ENCODE measurements around the gene LIMS3. TPM values are rescaled to one million over a fixed set of nuclear protein-coding genes. Genes with fewer than 3 reads are reported as not detected.
"Not testable (repeated sequence)": the region's sequence is repeated elsewhere in the genome, so short reads cannot be mapped to it uniquely, and the experiment has no call there.

The LIMS3 gene, protein sequence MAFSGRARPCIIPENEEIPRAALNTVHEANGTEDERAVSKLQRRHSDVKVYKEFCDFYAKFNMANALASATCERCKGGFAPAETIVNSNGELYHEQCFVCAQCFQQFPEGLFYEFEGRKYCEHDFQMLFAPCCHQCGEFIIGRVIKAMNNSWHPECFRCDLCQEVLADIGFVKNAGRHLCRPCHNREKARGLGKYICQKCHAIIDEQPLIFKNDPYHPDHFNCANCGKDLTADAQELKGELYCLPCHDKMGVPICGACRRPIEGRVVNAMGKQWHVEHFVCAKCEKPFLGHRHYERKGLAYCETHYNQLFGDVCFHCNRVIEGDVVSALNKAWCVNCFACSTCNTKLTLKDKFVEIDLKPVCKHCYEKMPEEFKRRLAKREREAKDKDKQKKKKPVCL
- total RNA-seq, result 1.1 TPM

DNA sequence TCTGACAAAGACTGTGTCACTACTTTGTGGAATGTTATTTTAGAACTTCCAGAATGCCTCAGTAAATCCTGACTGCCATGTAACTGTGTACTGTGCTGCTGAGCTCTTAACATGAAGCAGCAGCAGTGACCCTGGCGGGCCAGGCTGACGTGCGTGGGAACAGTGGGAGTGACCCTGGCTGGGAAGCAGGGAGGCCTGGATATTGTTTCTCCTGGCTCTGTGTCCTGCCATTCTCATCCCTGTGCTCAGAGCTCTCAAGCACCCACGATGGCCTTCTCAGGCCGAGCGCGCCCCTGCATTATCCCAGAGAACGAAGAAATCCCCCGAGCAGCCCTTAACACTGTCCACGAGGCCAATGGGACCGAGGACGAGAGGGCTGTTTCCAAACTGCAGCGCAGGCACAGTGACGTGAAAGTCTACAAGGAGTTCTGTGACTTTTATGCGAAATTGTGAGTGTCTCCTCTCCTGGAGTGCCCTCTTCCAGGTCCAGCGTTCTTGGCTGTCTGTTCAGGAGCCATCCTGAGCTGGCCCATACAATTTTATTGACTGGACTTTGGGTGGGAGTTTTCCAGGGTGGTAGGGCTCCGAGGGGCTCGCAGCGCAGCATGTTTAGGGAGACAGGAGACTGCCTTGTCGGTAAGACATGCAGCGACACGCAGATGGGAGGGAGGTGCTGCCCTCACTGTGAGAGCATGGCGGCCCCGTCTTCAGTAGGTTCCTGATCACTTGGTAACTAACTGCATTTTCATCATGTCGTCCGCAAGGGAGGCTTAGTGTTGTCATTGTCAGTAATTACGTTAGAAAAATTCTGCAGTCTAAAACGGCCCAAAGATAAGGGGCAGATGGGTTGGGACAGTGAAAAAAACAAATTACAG is at the start of gene LIMS3:
LIMS3 (plus strand) TSS at position 227 of the 875 bp plus-strand sequence; CDS start at position 268, 41 bp downstream.
- not testable (repeated sequence) for DNase-seq (ENCODE audit: low spot score)

DNA sequence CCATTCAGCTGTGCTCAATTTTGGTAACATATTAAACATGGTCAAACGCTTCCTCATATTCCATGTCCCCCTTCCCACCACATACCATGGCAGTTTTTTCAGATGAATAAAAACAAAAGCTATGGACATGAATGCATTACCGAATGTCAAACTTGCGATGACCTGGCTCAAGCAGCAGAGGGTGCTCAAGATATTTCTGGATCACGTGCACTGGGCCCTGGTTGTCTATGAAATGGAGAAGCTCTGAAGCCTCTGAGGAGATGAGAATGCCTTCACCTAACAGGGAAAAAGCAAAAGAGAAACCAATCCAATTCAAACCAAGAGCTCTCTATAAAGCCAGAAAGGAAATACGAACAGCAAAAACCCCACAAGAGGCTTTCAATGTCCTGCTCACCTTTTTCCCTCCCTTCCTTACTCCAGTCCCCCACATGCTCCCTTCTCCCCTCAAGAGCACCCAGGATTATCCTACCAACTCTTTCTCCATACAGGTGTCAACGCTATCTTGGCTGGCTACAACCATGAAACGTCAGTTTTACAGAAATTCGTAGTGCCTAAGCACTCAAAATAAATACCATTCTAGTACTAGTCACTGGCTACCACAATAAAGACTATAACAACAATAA is 27.2 kb upstream of the LIMS3 start:
- not testable (repeated sequence) for DNase-seq (ENCODE audit: low spot score)

DNA sequence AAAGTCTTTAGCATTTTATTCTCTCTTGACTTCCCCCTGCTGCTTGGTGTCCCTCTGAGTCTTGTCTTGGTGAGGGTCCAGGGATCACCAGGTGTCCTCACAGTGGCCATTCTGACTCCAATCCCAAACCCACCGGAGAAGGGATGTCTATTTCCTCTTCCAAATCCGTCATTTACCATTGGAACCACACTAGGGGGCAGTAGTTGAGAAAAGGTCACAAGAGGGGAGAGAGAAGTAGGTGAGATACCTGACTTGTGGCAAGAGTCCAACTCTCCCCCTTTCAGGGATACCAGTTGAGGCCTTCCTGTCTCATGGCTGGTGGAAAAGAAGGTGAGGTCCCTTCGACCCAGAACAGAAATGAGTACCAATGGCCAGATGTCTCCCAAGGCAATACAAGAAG is 21.9 kb upstream of the LIMS3 start:
- not testable (repeated sequence) for DNase-seq (ENCODE audit: low spot score)

DNA sequence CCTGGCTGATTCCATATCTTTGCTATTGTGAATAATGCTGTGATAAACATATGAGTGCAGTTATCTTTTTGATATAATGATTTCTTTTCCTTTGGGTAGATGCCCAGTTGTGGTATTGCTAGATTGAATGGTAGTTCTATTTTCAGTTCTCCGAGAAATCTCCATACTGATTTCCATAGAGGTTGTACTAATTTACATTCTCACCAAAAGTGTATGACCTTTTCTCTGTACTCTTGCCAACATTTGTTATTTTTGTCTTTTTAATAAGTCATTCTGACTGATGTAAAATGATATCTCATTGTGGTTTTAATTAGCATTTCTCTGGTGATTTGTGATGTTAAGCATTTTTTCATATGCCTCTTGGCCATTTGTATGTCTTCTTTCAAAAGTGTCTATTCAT is 16.4 kb upstream of the LIMS3 start:
- DNase-seq (ENCODE audit: low spot score), result not testable (repeated sequence)

DNA sequence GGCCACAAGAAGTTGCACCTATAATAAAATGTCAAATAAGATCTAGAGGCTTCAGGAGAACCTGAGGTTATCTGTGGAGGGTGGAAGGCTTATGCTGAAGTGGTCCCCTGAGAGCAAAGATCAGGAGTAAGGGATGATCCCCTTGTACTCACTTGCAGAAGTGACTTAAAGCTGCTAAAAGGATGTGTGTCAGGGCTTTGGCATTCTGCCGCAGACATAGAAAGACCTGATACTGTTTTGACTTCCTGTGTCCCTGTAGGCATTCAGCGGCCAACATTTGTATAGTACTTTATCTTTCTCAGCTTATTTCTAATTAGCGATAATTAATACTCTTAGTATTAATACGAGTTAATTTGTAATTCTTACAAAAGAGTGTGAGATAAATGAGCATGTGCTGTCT is 10.1 kb upstream of the LIMS3 start:
- not testable (repeated sequence) for DNase-seq (ENCODE audit: low spot score)

DNA sequence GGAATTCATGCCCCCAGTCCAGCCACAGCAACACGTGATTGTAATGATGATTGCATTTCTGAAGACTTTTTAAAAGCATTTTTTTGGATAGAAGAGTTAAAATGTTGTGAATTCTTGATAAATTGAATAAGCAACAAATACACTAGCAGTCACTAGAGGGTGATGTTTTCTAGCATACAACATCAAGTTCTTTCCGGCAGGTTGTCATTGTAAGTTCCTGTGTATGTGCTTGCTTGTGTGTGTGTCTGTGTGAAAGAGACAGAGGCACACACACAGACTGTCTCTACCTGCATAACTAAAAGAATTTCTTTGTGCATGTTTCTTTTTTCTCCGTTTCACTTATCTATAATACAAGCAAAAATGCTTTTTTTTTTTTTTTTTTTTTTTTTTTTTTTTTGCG is 8.6 kb upstream of the LIMS3 start:
- not testable (repeated sequence) for DNase-seq (ENCODE audit: low spot score)

DNA sequence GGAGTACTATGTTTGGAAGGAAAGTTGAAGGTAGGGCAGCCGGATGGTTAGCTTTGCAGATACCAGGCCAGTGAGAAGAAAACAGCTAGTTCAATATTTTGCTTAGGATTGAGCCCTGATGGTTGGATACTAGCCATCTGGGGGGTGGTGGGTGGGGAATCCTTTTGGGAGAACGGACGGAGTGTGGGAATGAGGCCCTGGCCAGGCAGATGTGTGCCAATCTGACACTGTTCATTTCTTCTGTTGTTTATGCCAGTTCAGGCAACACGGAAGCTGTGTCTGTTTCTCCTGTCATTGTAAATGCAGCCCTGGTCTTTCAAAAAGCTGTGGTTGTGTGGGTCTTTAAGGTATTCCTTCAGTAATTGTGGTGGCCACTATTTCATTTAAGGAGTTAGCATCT is 7.5 kb upstream of the LIMS3 start:
- DNase-seq (ENCODE audit: low spot score), result not testable (repeated sequence)

DNA sequence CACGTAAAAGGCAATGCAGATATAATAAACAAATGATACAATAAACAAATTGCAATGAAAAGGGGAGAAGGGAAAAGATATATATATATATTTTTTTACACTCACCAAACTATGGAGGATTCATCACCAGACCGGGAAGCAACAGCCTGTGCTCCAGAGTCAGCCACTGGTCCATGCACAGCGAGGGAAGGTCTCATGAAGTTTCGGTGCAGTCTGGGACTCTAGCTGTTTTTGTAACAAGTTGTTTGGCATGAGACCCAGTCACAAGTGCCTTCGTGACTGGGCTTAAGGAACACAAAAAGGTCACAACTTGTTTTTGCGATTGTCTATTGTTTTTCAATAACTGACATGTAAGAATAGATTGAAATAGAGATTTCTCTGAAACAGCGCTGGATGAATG is 4.8 kb upstream of the LIMS3 start:
- DNase-seq (ENCODE audit: low spot score), result not testable (repeated sequence)

DNA sequence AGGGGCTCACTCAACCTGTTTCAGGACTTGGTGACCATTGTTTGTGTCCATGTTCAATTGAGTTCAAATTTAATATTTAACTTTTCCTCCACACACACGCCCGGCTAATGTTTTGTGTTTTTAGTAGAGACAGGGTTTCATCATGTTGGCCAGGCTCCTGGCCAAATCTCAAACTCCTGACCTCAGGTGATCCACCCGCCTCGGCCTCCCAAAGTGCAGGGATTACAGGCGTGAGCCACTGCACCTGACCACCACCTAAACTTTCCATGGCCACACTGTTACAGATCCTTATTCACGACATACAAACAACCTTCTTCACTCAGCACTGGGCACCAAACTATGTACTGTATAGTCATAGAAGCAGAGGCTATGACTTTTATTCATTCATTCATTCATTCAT is 4.3 kb upstream of the LIMS3 start:
- not testable (repeated sequence) for DNase-seq (ENCODE audit: low spot score)

DNA sequence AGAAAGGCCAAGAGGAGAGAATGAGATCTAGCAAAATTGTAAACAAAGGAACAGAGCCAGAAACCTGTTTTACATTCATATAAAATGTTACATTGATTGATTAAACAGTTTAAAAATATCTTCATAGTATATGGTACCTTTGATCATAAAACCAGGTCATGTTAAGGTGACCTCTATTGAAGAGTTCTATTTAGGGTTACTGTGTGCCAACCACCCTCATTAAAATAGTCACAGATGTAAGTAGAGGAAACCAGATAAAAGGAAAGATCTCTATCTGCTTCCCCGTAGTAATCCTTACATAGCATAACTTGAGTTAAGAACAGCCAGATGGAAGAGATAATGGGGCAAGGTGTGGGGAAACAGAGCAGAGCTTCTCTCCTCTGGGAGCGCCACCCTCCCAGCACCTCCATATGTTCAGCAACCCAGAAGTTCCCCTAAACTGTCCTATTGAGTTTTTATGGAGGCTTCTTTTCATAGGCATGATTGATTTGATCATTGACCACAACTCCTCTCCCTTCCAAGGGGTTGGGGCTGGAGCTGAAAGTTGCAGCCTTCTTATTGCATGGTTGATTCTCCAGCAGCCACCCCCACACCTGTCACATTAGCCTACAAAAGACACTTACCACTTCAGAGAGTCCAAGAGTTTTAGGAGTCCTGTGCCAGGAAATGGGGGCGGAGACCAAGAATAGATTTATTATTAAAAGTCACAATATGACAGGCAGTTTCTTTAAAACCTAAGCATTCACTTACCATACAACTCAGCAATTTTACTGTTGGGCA is 3.2 kb upstream of the LIMS3 start:
- not testable (repeated sequence) for DNase-seq (ENCODE audit: low spot score)

DNA sequence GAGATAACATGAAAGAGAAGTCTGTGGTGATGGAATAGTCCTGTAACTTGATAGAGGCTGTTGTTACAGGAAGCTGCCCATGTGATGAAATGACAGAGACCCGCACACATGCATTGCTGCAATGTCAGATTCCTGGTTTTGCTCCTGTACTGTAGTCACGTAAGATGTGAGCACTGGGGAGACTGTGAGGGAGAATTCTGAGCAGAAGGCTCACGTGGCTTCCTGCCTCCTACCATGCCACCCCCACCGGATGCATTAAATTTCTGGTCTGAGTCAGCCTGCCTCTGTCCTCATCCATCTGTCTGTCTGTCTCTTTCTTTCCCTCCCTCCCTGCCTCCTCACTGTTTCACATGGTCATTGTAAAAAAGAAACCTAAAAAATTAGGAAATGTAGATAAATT is 2.3 kb upstream of the LIMS3 start:
- not testable (repeated sequence) for DNase-seq (ENCODE audit: low spot score)

DNA sequence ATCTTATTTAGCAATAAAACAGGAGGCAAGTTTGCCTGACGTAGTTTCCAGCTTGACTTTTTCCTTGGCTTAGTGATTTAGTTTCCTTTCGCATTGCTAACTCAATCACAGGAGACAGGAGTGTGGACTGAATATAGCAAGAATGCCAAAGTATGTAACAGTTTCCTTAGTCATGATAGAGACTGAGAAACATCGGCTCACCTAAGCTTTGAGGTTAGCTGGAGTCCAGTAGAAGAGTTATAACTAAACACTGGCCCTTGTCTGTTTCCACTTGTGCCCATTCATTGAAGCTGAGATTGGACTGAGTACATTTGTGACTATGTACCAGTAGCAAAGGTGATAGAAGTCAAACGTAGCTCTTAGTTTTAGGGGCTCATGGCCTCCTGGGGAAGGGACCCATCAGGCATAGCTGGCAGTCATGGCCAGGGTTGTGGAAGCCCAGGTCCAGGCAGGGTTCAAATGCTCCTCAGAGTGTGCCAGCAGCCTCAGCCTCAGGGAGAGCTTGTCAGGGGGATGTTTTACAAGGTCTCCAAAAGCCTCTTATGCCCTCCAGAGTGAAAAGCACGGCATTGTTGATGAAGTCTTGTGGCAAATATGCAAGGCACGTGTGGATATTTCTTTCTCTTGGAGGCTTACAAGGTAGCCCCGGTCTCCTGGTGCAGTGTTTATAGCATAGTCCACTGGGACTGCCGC is 573 bp upstream of the LIMS3 start:
- not testable (repeated sequence) for DNase-seq (ENCODE audit: low spot score)

DNA sequence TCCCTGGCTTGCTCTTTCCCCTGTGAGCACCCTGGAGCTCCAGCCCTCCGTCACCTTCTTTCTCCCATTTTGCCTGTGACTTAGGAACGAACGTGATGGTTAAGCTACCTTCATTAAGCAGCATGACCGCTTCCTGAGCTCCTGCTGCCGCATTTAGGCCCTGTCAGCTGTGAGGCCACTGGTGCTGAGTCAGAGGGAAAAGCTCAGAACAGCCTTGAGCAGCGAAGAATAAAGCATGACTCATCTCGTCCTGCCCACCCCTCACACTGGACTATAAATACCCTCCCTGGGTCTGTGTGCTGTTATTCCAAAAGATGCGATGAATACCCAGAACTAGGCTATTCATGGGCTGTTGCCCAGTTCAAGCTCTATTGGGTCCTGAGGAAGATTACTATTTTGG is 7.3 kb downstream of the LIMS3 start:
- not testable (repeated sequence) for DNase-seq (ENCODE audit: low spot score)

DNA sequence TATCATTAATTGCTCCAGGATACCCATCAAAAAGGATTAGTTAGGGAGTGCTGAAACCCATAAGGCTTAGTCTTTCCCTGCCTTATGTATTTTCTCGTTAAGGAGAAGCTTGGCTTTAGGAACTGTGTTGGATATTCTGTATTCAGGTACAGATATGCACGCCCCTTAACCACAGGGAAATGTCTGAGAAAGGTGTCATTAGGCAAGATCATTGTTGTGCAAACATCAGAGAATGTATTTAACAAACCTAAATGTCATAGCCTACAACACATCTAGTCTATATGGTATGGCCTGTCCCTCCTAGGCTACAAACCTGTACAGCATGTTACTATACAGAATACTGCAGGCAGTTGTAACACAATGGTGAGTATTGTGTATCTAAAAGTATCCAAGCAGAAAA is 10.1 kb downstream of the LIMS3 start:
- DNase-seq (ENCODE audit: low spot score), result not testable (repeated sequence)

DNA sequence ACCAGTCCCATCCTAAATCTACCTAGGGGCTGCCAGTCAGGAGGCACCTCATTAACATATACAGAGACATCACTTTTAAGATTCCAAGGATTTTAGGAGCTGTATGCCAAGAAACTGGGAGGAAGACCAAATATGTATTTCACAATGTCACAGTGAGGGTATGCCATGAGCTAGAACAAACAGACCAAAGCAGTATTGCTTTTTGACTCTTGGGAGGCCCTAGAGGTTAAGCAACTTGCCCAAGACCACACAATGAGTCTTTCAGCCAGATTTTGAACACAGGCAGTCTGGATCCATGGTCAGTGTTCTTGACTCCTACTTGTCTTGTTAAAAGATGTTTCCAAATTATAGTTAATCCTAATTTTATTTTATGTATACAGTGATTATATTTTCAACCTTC is 12.3 kb downstream of the LIMS3 start:
- not testable (repeated sequence) for DNase-seq (ENCODE audit: low spot score)

DNA sequence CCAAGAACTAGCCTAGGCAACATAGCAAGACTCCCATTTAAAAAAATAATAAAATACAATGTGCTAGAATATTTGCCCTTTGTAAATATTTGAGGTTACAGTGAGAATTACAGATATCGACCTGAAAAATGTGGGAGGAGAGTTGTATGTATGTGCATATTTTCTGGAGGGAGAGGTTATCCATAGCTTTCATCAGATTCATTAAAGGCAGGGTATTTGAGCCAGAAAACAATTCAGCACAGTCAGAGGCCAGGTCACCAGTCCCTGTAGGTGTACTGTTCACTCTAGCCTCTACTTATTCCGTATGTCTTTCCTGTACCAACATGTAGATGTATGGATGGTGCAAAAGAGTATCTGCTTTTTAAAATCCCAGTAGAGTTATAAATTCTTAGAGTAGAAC is 15.4 kb downstream of the LIMS3 start:
- not testable (repeated sequence) for DNase-seq (ENCODE audit: low spot score)

DNA sequence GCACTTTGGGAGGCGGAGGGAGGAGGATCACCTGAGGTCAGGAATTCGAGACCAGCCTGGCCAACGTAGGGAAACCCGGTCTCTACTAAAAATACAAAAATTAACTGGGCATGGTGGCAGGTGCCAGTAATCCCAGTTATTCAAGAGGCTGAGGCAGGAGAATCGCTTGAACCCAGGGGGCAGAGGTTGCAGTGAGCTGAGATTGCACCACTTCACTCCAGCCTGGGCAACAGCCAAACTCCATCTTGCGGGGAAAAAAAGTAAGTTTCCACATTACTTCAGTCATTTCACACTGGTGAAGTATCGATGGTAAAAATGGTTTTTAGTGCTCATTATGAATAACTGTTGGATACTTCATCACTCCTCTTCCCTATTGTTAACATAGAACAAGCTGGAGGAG is 16.1 kb downstream of the LIMS3 start:
- DNase-seq (ENCODE audit: low spot score), result not testable (repeated sequence)

DNA sequence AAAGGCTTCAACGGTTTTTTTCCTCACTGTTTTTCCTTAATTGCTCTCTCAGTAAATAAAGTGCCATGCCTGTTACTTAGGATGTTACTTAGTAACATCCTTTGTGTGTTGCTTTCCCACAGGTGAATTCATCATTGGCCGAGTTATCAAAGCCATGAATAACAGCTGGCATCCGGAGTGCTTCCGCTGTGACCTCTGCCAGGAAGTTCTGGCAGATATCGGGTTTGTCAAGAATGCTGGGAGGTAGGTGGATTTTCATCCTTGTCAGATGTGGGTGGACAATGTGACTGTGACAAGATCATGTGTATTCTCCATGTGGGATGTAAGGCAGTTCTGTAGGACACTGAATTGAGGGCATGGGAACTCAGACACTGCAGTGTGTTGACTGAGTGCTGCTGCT is 17.3 kb downstream of the LIMS3 start:
- not testable (repeated sequence) for DNase-seq (ENCODE audit: low spot score)

DNA sequence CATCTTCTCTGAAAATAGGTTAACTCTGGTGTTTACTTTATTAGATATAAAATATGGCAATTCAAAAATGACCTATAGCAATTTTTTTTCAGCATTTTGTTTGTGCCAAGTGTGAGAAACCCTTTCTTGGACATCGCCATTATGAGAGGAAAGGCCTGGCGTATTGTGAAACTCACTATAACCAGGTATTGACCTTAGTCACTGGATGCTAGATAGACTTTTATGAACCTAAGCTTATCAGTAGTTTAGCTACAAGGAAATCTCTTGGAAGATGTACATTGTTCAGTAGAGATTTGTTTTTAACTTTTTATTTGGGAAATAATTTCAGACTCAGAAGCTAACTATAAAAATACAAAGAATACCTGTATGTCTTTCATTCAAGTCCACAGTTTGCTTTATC is 21.7 kb downstream of the LIMS3 start:
- DNase-seq (ENCODE audit: low spot score), result not testable (repeated sequence)

DNA sequence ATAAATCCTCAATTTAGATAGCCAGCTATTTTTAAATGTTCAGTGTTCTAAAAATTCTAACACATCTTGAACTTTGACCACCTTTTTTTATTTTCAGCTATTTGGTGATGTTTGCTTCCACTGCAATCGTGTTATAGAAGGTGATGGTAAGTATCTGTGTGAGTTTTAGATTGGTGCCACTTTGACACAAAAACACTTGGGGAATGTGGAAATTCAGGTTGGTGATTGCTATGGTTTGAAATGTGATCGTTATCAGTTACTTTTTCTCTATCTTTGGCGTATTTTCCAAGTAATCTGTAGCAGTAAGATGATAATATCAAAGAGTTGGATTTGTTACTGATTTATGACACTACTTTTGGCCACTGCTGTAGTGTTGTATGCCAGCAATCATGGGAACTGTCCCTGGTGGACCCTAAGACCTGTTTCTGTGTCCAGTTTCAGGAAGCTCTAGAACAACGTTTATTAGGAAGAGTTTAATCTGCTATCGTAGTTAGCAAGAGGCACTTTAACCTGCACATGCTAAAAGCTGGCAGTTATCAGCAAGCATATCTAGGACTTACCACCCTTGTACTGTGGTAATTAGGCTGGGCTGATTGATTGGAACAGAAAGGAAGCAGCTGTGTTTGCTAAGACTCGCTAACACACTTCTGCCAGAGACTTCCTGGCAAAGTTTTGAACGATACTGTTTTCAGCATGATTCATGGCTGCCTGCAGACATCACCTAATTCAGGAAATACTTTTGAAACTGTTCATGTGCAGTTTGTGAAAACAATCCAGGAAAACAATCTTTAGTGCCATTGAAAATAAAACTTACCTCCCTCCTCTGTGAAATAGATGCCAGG is 23.3 kb downstream of the LIMS3 start:
- DNase-seq (ENCODE audit: low spot score), result not testable (repeated sequence)
